ENCODE results near the gene RFK.
"Not testable (repeated sequence)": the region's sequence is repeated elsewhere in the genome, so short reads cannot be mapped to it uniquely, and the experiment has no call there.

RFK gene

GRCh38 chr9:76394195-76394959 lies at the start of gene RFK:
Gene RFK, minus strand, starts transcription at chr9:76394426. Its CDS starts 255 bp downstream, at chr9:76394171.
- H3K9ac ChIP-seq: peak within 1 kb of the TSS; percentile 90 to 97 (median 95)
- H4K20me1 ChIP-seq: no peaks in the 10 kb centered on the region; a peak in 1 of 22 replicates
- peaks cover 0 to 15% (median 11%) of the 10 kb centered on the region in 11 experiments; a peak in 17 of 22 replicates for H3K9me3 ChIP-seq (replicated peaks in 1 of 11)
- peaks cover 9 to 34% (median 29%) of the 10 kb centered on the region in 11 experiments; a peak in 21 of 22 replicates for H3K36me3 ChIP-seq
- H3K4me1 ChIP-seq: peaks cover 16 to 24% (median 20%) of the 10 kb centered on the region in 10 experiments
- H3K27me3 ChIP-seq: no peaks in the 10 kb centered on the region
- H3K27ac ChIP-seq: peak within 1 kb of the TSS; percentile 86 to 98 (median 91)
- H3K4me3 ChIP-seq: peak within 1 kb of the TSS; percentile 82 to 99 (median 97)
- peak within 1 kb of the TSS; percentile 81 to 97 (median 90) for H3K4me2 ChIP-seq
- TF ChIP-seq Cebpa-rat (IDR thresholded peaks at IDR 0.05): no peak

GRCh38 chr9:76443887-76444286 lies 49.7 kb upstream of the RFK start:
- H3K27me3 ChIP-seq: no peaks in the 10 kb centered on the region
- H3K9me3 ChIP-seq (replicated peaks in 1 of 11): peaks cover 0 to 9% (median 5%) of the 10 kb centered on the region in 11 experiments; a peak in 11 of 22 replicates
- H4K20me1 ChIP-seq: no peaks in the 10 kb centered on the region
- no peak for TF ChIP-seq Cebpa-rat (IDR thresholded peaks at IDR 0.05)
- H3K4me3 ChIP-seq: no peak overlapping the region
- H3K36me3 ChIP-seq: no peaks in the 10 kb centered on the region
- H3K4me2 ChIP-seq: no peak overlapping the region
- no peak overlapping the region for H3K27ac ChIP-seq
- no peak overlapping the region for H3K9ac ChIP-seq
- peaks cover 0 to 9% (median 0%) of the 10 kb centered on the region in 10 experiments; a peak in 3 of 20 replicates for H3K4me1 ChIP-seq

GRCh38 chr9:76441551-76442322 lies 47.5 kb upstream of the RFK start:
- Histone ChIP-seq H3K27me3 (no peaks in the 10 kb centered on the region), H3K9me3 (replicated peaks in 1 of 11) (peaks cover 0 to 9% (median 5%) of the 10 kb centered on the region in 11 experiments; a peak in 11 of 22 replicates), H3K36me3 (no peaks in the 10 kb centered on the region), H3K4me3 (no peak overlapping the region), H3K4me2 (no peak overlapping the region), H3K27ac (no peak overlapping the region), H3K9ac (no peak overlapping the region), H4K20me1 (no peaks in the 10 kb centered on the region), H3K4me1 (peaks cover 0 to 4% (median 0%) of the 10 kb centered on the region in 10 experiments; a peak in 1 of 20 replicates)
- no peak for TF ChIP-seq Cebpa-rat (IDR thresholded peaks at IDR 0.05)

- H3K36me3 ChIP-seq: no peaks in the 10 kb centered on the region
- H3K9ac ChIP-seq: no peak overlapping the region
- H3K27me3 ChIP-seq: no peaks in the 10 kb centered on the region
- H3K9me3 ChIP-seq (replicated peaks in 1 of 11): peaks cover 4 to 15% (median 10%) of the 10 kb centered on the region in 11 experiments; a peak in 12 of 22 replicates
- no peak overlapping the region for H3K4me3 ChIP-seq
- no peak overlapping the region for H3K27ac ChIP-seq
- H3K4me1 ChIP-seq: 0 out of 20 replicates have a peak, but pooled peaks cover 0 to 4% (median 0%) of the 10 kb centered on the region in 10 experiments
- H4K20me1 ChIP-seq: no peaks in the 10 kb centered on the region
- no peak for TF ChIP-seq Cebpa-rat (IDR thresholded peaks at IDR 0.05)
- 0 out of 22 replicates have a peak overlapping the region, but pooled peaks of 1 of the 11 experiments have one; percentile 13 for H3K4me2 ChIP-seq
Measured at GRCh38 chr9:76438841-76439588, 44.8 kb upstream of the RFK start.

GRCh38 chr9:76437017-76437699 lies 42.9 kb upstream of the RFK start:
- H3K27ac ChIP-seq, H3K4me1 ChIP-seq, H3K27me3 ChIP-seq, H3K4me3 ChIP-seq, H4K20me1 ChIP-seq, H3K4me2 ChIP-seq, H3K36me3 ChIP-seq, H3K9ac ChIP-seq: not testable (repeated sequence)
- H3K9me3 ChIP-seq (replicated peaks in 1 of 11): peaks cover 0 to 13% (median 5%) of the 10 kb centered on the region in 11 experiments; a peak in 7 of 22 replicates

- H3K27ac ChIP-seq, H3K4me2 ChIP-seq, H3K36me3 ChIP-seq, H3K4me1 ChIP-seq, H3K27me3 ChIP-seq, H3K4me3 ChIP-seq, H3K9ac ChIP-seq, H4K20me1 ChIP-seq: not testable (repeated sequence)
- peaks cover 0 to 13% (median 5%) of the 10 kb centered on the region in 11 experiments; a peak in 5 of 22 replicates for H3K9me3 ChIP-seq (replicated peaks in 1 of 11)
Measured at GRCh38 chr9:76434897-76435296, 40.7 kb upstream of the RFK start.

- Histone ChIP-seq H3K27ac (no peak overlapping the region), H4K20me1 (no peaks in the 10 kb centered on the region), H3K9me3 (replicated peaks in 1 of 11) (peaks cover 0 to 13% (median 5%) of the 10 kb centered on the region in 11 experiments; a peak in 5 of 22 replicates), H3K27me3 (no peaks in the 10 kb centered on the region), H3K36me3 (no peaks in the 10 kb centered on the region), H3K4me1 (no peaks in the 10 kb centered on the region), H3K4me3 (no peak overlapping the region), H3K4me2 (no peak overlapping the region), H3K9ac (no peak overlapping the region)
- TF ChIP-seq Cebpa-rat (IDR thresholded peaks at IDR 0.05): no peak
Measured at GRCh38 chr9:76433836-76434235, 39.6 kb upstream of the RFK start.

GRCh38 chr9:76433406-76433805 lies 39.2 kb upstream of the RFK start:
- H3K4me2 ChIP-seq: no peak overlapping the region

More at GRCh38 chr9:76433406-76433805, 39.2 kb upstream of the RFK start:
- no peak overlapping the region for H3K9ac ChIP-seq
- H3K36me3 ChIP-seq: no peaks in the 10 kb centered on the region
- no peaks in the 10 kb centered on the region for H3K27me3 ChIP-seq
- TF ChIP-seq Cebpa-rat (IDR thresholded peaks at IDR 0.05): no peak
- no peaks in the 10 kb centered on the region for H3K4me1 ChIP-seq
- H4K20me1 ChIP-seq: no peaks in the 10 kb centered on the region
- no peak overlapping the region for H3K4me3 ChIP-seq
- H3K9me3 ChIP-seq (replicated peaks in 1 of 11): peaks cover 0 to 13% (median 5%) of the 10 kb centered on the region in 11 experiments; a peak in 5 of 22 replicates
- H3K27ac ChIP-seq: no peak overlapping the region

Measured in BLaER1 treated with 17β-estradiol and CSF1 and Interleukin-3, amounts not matched to agents 10 nM and 100 nM (cell line).